Hematopoietic multipotent progenitor cell treated with erythropoietin and hydrocortisone succinate and interleukin-3 and kit ligand, for 17 days (in vitro differentiated cells): Measurements from ENCODE around the gene GOSR2.
"Not testable (repeated sequence)": the region's sequence is repeated elsewhere in the genome, so short reads cannot be mapped to it uniquely, and the experiment has no call there.

Experiments
- DNase-seq: peaks from one replicate; pipeline ENCODE4 v3.0.0-alpha.2; 2015; ENCODE audit warnings: low spot score

The GOSR2 gene

DNA sequence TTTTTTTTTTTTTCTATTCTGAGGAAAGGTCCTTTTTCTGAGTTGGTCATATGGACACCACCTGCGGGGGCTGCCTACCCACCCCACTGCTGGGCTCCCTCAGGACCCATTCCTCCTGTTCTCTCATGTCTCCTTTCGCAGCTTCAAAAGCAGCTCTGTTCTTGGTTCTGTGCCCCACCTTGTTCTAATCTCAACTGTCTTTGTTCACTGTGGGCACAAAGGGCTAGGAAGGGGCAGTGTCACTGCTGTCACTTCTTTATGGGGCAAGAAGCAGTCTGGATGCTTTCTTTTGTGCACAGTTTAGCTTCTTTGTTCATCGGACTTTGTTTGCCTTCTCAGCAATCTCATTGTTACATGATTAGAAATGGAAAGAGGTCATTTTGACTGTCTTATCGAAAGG is 7.1 kb downstream of the GOSR2 start:
- DNase-seq = no peak

DNA sequence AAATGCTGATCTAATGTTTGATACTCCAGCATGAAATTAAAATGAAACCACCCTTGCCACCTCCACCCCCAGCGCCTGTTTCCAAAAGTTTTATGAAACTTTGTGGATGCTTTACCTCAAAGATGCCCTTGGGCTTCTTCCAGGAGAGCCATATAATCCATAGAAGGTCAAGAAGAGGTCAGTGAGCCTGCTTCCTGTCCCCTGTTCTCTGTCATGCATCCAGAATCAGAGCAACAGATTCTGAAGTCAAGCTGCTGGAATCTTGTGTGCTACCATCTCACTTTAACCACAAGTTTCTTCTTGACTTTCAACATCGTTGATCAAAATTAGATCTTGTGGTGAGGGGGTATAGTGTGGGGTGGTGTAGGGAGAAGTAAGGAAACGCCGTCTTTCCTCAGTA is 8.6 kb downstream of the GOSR2 start:
- no peak for DNase-seq

- DNase-seq = peak; percentile 66
These were observed 12.8 kb downstream of the GOSR2 start for GRCh38 chr17:46935658-46936266.

- DNase-seq = peak; percentile 71
These were observed 17.9 kb downstream of the GOSR2 start for GRCh38 chr17:46940692-46941404.

- DNase-seq = peak; percentile 53
These were observed 19.7 kb downstream of the GOSR2 start for GRCh38 chr17:46942441-46943217.

GRCh38 chr17:46943218-46943500 is 20.2 kb downstream of the GOSR2 start:
- no peak for DNase-seq

DNA sequence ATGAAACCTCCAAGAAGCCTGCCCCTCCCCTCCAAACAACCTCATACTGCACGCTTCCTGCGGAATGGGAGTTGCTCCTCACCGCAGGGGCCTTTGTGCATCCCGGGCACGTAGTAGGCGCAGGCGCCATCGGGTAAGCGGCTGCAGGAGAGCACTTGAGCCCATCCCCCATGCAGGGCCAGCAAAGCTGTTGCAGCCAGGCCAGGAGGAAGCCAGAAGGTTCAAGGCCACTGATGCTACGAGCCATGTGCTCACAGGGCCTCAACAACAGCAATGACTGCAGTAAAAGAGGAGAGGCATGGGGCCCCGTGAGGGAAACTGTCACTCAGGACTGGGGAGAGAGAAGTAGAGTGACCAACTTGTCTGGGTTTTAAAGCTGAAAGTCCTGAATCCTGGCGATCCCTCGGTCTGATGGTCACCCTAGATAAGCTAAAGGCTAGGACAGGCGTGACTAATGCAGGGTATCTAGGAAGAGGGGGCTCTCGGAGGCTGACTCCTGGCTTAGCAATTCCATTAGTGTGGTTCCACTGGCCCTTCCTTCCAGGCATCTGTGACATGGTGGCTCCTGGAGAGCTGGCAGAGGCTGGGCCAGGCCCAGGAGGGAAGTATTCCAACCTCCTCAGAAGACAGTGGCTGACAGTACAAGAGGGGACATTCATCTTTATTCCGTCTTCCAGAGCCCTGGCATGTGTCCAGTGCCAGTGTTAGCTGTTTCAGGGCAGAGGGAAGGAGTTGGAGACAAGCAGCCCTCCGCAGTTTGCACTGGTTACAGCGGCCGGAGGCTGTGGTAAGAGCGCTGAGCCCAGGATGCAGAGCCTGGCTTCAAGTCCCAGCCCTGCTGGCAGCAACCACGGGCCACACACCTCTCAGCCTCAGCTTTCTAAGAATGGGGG is 20.8 kb downstream of the GOSR2 start:
- no peak for DNase-seq

DNA sequence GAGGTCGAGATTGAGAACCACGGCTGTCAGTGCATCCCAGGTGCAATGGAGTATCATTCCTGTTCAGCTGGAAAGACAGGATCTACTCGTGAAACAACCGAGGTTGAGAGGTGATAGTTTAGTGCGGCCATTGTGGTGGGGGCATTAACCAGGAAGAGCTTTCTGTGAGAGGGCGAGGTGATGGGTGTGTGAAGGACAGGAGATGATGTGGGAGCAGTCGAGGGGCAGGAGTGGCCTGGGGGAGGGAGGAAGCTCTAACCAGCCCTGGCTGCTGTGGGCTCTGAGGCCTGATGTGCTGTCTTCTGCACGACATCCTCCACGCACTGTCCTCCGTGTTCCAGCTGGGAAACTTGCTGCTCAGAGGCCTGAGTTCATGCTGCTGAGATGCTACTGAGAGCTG is 22.0 kb downstream of the GOSR2 start:
- DNase-seq = no peak

GRCh38 chr17:46947216-46947615 is 24.3 kb downstream of the GOSR2 start:
- DNase-seq = no peak

DNA sequence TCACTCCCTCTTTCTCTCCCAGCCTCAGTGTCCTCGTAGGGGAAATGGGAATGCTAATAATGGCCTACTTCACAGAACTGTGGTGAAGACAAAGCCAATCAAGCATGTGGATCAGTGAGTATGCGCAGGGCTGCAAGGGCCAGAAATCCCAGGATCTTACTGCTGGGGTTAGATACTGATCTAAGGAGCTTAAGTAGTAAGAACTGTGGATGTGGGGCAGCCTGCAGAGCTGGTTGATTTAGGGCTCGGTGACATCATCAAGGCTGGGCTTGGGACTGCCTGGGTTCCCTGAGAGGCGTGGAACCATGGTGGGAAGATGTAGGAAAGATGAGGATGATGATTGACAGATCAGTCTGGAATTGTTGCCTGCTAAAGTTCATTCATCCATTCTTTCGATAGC is 25.6 kb downstream of the GOSR2 start:
- DNase-seq = no peak

GRCh38 chr17:46949291-46950174 is 26.6 kb downstream of the GOSR2 start:
- DNase-seq = no peak

- DNase-seq = no peak
These were observed 27.5 kb downstream of the GOSR2 start for GRCh38 chr17:46950342-46950996.

- DNase-seq = no peak
These were observed 28.1 kb downstream of the GOSR2 start for GRCh38 chr17:46950997-46951621.

DNA sequence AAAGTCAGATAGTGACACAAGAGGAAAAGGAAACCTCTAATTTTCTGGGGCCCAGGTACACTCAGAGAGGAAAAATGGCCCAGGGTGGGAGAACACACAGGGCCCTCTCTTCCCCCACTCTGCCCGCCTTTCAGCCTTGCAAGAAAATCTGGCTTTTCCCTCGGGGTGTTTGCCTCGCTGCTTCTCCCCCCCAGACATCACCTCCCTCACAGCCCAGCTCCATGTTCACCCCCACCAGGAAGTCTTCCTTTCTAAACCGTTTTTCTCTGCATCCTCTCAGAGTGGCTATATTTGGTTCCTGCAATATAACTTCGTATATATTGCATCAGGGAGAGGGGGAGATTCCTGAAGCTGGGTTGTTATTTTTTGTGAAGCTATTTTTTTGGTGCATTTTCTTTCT is 28.7 kb downstream of the GOSR2 start:
- DNase-seq = no peak

GRCh38 chr17:46952115-46952514 is 29.2 kb downstream of the GOSR2 start:
- DNase-seq = no peak

DNA sequence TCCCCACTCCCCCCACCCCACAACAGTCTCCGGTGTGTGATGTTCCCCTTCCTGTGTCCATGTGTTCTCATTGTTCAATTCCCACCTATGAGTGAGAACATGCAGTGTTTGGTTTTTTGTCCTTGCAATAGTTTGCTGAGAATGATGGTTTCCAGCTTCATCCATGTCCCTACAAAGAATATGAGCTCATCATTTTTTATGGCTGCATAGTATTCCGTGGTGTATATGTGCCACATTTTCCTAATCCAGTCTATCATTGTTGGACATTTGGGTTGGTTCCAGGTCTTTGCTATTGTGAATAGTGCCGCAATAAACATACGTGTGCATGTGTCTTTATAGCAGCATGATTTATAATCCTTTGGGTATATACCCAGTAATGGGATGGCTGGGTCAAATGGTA is 30.2 kb downstream of the GOSR2 start:
- not testable (repeated sequence) for DNase-seq

- DNase-seq = no peak
These were observed 35.2 kb downstream of the GOSR2 start for GRCh38 chr17:46958041-46958591.

DNA sequence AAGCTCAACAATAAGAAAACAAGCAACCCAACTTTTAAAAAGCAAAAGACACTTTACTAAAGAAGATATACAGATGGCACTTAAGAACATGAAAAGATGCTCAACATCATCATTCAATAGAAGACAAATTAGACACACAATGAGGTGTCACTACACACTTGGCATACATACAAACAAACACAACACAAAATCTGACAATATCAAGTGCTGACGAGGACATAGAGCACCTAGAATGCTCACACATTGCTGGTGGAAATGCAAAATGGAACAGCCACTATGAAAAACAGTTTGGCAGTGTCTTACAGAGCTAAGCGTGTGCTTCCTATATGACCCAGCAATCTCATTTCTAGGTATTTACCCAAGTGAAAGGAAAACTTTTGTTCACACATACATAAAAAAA is 37.2 kb downstream of the GOSR2 start:
- no peak for DNase-seq

- DNase-seq = no peak
These were observed 39.4 kb downstream of the GOSR2 start for GRCh38 chr17:46962374-46962790.

- no peak for DNase-seq
These were observed 40.6 kb downstream of the GOSR2 start for GRCh38 chr17:46963571-46963970.
